Fibroblast of the aortic adventitia (primary cell): ENCODE data around the gene HECTD4. TPM values are rescaled to one million over a fixed set of nuclear protein-coding genes. Genes with fewer than 3 reads are reported as not detected.
A peak's percentile ranks its signal among the peaks of the same experiment; 100 is the strongest.
"Not testable (repeated sequence)": the region's sequence is repeated elsewhere in the genome, so short reads cannot be mapped to it uniquely, and the experiment has no call there.

Source experiments
- DNase-seq: peaks from one replicate; pipeline ENCODE4 v3.0.0-alpha.2; 2010; ENCODE audit warnings: low read depth
- H3K4me3 ChIP-seq: 2 replicates; pipeline ENCODE4 v1.5.1; 2011; ENCODE audit warnings: low read depth, mild to moderate bottlenecking, control low read depth, low read length, moderate library complexity
- CTCF ChIP-seq: IDR thresholded peaks from 2 replicates; pipeline ENCODE4 v1.5.1; 2011; ENCODE audit warnings: mild to moderate bottlenecking, low read length, control low read depth, inconsistent platforms; ENCODE audit not compliant: insufficient read depth
- total RNA-seq: library from RNA; depleted of rRNA; stranded (reverse); fragments of >200 nt; gene quantifications from 2 replicates; pipeline ENCODE4 v1.2.3, GENCODE V29; 2012; ENCODE audit warnings: low replicate concordance

The HECTD4 gene
- total RNA-seq, 1 donor = 22.1 TPM

- TF ChIP-seq CTCF = no peak
- DNase-seq = peak; percentile 43
These were observed 34.6 kb downstream of the HECTD4 start for GRCh38 chr12:112347581-112347982.

GRCh38 chr12:112346194-112346593 lies 36.0 kb downstream of the HECTD4 start:
- no peak overlapping the region for H3K4me3 ChIP-seq
- TF ChIP-seq CTCF = no peak
- no peak for DNase-seq

More at GRCh38 chr12:112347581-112347982, 34.6 kb downstream of the HECTD4 start:
- no peak overlapping the region for H3K4me3 ChIP-seq

- no peak for TF ChIP-seq CTCF
- no peak overlapping the region for H3K4me3 ChIP-seq
- no peak for DNase-seq
These were observed 38.0 kb downstream of the HECTD4 start for GRCh38 chr12:112344220-112344619.

GRCh38 chr12:112342587-112342986 lies 39.6 kb downstream of the HECTD4 start:
- DNase-seq = no peak
- TF ChIP-seq CTCF = no peak
- H3K4me3 ChIP-seq = no peak overlapping the region

- no peak for DNase-seq
- no peak for TF ChIP-seq CTCF
- H3K4me3 ChIP-seq = no peak overlapping the region
These were observed 41.0 kb downstream of the HECTD4 start for GRCh38 chr12:112341046-112341825.

- DNase-seq = no peak
- no peak for TF ChIP-seq CTCF
- H3K4me3 ChIP-seq = no peak overlapping the region
These were observed 42.0 kb downstream of the HECTD4 start for GRCh38 chr12:112340230-112340629.

- not testable (repeated sequence) for DNase-seq, H3K4me3 ChIP-seq
These were observed 47.2 kb downstream of the HECTD4 start for GRCh38 chr12:112334999-112335398.
